ENCODE data around the gene SCAMP4.

Gene SCAMP4

DNA sequence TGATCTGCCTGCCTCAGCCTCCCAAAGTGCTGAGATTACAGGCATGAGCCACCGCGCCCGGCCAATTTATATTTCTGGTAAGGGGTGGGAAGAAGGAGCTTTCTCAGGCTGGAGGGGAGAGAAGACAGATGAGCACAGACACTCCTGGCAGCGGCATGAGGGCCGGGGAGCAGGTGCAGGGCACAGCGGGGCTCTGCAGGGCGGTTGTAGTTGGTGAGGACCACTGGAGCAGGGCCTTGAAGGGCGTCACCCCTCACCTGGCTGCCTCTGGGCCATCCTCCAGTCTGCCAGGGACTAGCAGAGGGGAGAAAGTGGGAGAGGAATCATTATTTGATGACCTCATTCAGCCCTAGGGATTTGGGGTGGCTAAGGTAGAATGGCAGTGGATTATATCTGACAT lies 27.2 kb downstream of the SCAMP4 start:
- Histone ChIP-seq H3K27ac (ENCODE audit: poor library complexity, severe bottlenecking) (no peak overlapping the region), H3K4me1 (ENCODE audit: insufficient read depth, poor library complexity, severe bottlenecking) (no peaks in the 10 kb centered on the region), H3K9me3 (ENCODE audit: severe bottlenecking) (peaks cover 3% of the 10 kb centered on the region), H3K4me3 (ENCODE audit: severe bottlenecking) (no peak overlapping the region), H3K27me3 (ENCODE audit: insufficient read depth, poor library complexity, severe bottlenecking) (no peaks in the 10 kb centered on the region), H3K36me3 (ENCODE audit: low read depth) (no peaks in the 10 kb centered on the region)
- ATAC-seq (ENCODE audit: low read depth) (no peak), DNase-seq (ENCODE audit: low spot score) (no peak)
- TF ChIP-seq, protein P1, sequence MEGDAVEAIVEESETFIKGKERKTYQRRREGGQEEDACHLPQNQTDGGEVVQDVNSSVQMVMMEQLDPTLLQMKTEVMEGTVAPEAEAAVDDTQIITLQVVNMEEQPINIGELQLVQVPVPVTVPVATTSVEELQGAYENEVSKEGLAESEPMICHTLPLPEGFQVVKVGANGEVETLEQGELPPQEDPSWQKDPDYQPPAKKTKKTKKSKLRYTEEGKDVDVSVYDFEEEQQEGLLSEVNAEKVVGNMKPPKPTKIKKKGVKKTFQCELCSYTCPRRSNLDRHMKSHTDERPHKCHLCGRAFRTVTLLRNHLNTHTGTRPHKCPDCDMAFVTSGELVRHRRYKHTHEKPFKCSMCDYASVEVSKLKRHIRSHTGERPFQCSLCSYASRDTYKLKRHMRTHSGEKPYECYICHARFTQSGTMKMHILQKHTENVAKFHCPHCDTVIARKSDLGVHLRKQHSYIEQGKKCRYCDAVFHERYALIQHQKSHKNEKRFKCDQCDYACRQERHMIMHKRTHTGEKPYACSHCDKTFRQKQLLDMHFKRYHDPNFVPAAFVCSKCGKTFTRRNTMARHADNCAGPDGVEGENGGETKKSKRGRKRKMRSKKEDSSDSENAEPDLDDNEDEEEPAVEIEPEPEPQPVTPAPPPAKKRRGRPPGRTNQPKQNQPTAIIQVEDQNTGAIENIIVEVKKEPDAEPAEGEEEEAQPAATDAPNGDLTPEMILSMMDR (IDR thresholded peaks at IDR 0.05; ENCODE audit: poor library complexity, severe bottlenecking): no peak

DNA sequence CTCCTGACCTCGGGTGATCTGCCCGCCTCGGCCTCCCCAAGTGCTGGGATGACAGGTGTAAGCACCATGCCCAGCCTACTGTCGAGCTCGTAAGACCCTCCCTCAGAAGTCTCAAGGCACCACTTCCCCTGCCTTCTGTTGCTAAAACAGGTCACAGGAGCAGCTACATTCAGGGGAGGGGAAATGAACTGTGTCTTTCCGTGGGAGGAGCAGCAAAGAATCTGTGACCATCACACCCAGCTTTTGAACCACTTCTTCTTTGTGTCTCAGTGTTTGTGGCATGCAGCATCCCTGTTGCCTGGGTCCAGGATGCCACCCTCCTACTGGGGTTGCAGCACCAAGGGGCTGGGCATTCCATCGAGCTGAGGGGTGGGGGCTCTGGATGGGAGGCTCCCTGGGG lies 28.0 kb downstream of the SCAMP4 start:
- Histone ChIP-seq H3K4me1 (ENCODE audit: insufficient read depth, poor library complexity, severe bottlenecking) (no peaks in the 10 kb centered on the region), H3K27me3 (ENCODE audit: insufficient read depth, poor library complexity, severe bottlenecking) (no peaks in the 10 kb centered on the region), H3K9me3 (ENCODE audit: severe bottlenecking) (peaks cover 3% of the 10 kb centered on the region), H3K4me3 (ENCODE audit: severe bottlenecking) (no peak overlapping the region), H3K36me3 (ENCODE audit: low read depth) (no peaks in the 10 kb centered on the region), H3K27ac (ENCODE audit: poor library complexity, severe bottlenecking) (no peak overlapping the region)
- DNase-seq (ENCODE audit: low spot score) (no peak), ATAC-seq (ENCODE audit: low read depth) (no peak)
- TF ChIP-seq, protein P1 (IDR thresholded peaks at IDR 0.05; ENCODE audit: poor library complexity, severe bottlenecking): no peak

DNA sequence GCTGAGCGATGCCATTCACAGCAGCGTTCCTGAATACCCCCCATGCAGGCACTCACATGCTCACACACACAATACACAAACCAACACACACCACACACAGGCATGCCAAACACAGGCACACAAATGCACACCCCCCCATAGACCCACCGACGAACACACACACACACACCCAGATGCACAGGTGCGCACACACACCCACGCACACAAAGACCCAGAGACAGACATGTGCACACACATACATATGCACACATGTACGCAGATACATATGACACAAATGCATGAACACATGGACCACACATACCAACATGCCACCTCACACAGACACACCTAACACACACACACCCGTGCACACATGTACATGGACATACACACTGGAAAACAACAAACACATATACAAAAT lies 28.7 kb downstream of the SCAMP4 start:
- H3K36me3 ChIP-seq (ENCODE audit: low read depth): no peaks in the 10 kb centered on the region

DNA sequence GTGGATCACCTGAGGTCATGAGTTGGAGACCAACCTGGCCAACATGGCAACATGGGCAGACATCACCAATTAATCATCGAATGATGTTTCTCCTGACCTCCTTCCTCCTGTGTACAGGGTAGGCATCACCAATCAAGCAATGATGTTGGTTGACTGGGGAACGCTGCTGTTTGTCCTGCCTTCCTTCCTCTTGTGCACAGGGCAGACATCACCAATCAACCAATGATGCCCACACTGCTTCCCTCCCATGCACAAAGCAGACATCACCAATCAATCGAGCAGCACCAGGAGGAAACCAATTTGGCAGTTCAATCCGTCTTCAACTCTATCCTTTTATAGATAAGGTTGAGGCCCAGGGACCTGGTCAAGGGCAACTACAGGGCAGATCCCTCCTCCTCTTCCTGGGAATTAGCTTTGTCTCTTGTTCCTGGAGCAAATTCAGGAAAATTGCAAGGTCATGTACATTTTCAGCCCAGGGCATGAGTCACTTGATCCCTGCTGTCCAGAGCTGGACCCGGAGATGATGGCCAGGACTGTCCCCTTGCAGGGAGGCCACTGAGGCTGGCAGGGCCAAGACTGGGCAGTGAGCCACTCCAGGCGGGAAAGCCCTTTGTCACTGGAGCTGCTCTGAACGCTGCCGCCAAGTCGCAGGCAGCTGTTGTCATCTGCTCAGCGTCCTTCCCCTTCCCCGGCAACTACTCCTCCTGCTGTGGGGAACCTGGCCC lies 30.4 kb downstream of the SCAMP4 start:
- no peak overlapping the region for H3K4me3 ChIP-seq (ENCODE audit: severe bottlenecking)
- ATAC-seq (ENCODE audit: low read depth) (no peak), DNase-seq (ENCODE audit: low spot score) (no peak)
- H3K36me3 ChIP-seq (ENCODE audit: low read depth): no peaks in the 10 kb centered on the region
- peaks cover 3% of the 10 kb centered on the region for H3K9me3 ChIP-seq (ENCODE audit: severe bottlenecking)
- no peaks in the 10 kb centered on the region for H3K4me1 ChIP-seq (ENCODE audit: insufficient read depth, poor library complexity, severe bottlenecking)
- TF ChIP-seq, protein P1 (IDR thresholded peaks at IDR 0.05; ENCODE audit: poor library complexity, severe bottlenecking): no peak
- H3K27me3 ChIP-seq (ENCODE audit: insufficient read depth, poor library complexity, severe bottlenecking): no peaks in the 10 kb centered on the region
- H3K27ac ChIP-seq (ENCODE audit: poor library complexity, severe bottlenecking): no peak overlapping the region

More for the DNA sequence above, 28.7 kb downstream of the SCAMP4 start:
- DNase-seq (ENCODE audit: low spot score): no peak
- no peaks in the 10 kb centered on the region for H3K4me1 ChIP-seq (ENCODE audit: insufficient read depth, poor library complexity, severe bottlenecking)
- H3K27me3 ChIP-seq (ENCODE audit: insufficient read depth, poor library complexity, severe bottlenecking): no peaks in the 10 kb centered on the region
- no peak overlapping the region for H3K4me3 ChIP-seq (ENCODE audit: severe bottlenecking)
- H3K27ac ChIP-seq (ENCODE audit: poor library complexity, severe bottlenecking): no peak overlapping the region
- H3K9me3 ChIP-seq (ENCODE audit: severe bottlenecking): peaks cover 3% of the 10 kb centered on the region
- no peak for ATAC-seq (ENCODE audit: low read depth)
- TF ChIP-seq, protein P1 (IDR thresholded peaks at IDR 0.05; ENCODE audit: poor library complexity, severe bottlenecking): no peak

DNA sequence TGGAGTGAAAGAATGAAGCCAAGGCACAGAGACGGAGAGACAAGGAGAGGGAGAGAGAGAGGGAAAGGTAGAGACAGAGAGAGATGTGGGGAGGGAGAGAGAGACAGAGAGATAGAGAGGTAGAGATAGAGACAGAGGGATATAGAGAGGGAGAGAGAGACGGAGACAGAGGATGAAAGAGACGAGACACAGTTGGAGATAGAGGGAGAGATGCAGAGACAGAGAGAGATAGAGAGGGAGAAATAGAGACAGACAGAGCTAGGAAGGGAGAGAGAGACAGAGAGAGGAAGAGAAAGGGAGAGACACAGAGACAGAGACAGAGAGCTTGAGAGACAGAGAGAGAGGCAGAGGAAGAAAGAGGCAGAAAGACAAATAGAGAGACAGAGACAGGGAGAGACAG lies 31.2 kb downstream of the SCAMP4 start:
- H3K27me3 ChIP-seq (ENCODE audit: insufficient read depth, poor library complexity, severe bottlenecking): no peaks in the 10 kb centered on the region
- H3K4me1 ChIP-seq (ENCODE audit: insufficient read depth, poor library complexity, severe bottlenecking): no peaks in the 10 kb centered on the region
- no peak overlapping the region for H3K27ac ChIP-seq (ENCODE audit: poor library complexity, severe bottlenecking)
- peaks cover 3% of the 10 kb centered on the region for H3K9me3 ChIP-seq (ENCODE audit: severe bottlenecking)
- TF ChIP-seq, protein P1 (IDR thresholded peaks at IDR 0.05; ENCODE audit: poor library complexity, severe bottlenecking): no peak
- DNase-seq (ENCODE audit: low spot score): no peak
- H3K36me3 ChIP-seq (ENCODE audit: low read depth): no peaks in the 10 kb centered on the region
- ATAC-seq (ENCODE audit: low read depth): no peak
- H3K4me3 ChIP-seq (ENCODE audit: severe bottlenecking): no peak overlapping the region
